Breast epithelium (tissue), 3 donors: ENCODE measurements around the gene WFIKKN2.

Experiments
- CTCF ChIP-seq, 3 donors: fragments of 450-650 bp; IDR thresholded peaks; one replicate each; pipeline ENCODE4 v1.5.1; 2016 to 2017; ENCODE audit warnings: antibody characterized with exemption in 3 of 3, mild to moderate bottlenecking in 3 of 3, moderate library complexity in 3 of 3
- POLR2A ChIP-seq: fragments of 450-650 bp; IDR thresholded peaks from one replicate; pipeline ENCODE4 v1.6.1; 2016; ENCODE audit warnings: antibody characterized with exemption, mild to moderate bottlenecking, moderate library complexity
- POLR2AphosphoS5 ChIP-seq, 3 donors: sonication (generic); formaldehyde crosslinking; IDR thresholded peaks; one replicate each; pipeline ENCODE4 v1.6.1; 2017; ENCODE audit warnings: antibody characterized with exemption in 3 of 3

GRCh38 chr17:50807675-50808074 lies 27.7 kb upstream of the WFIKKN2 start:
- TF ChIP-seq CTCF (IDR thresholded peaks at IDR 0.05) (no peak), POLR2A (no peak), POLR2AphosphoS5 (IDR thresholded peaks at IDR 0.05) (no peak)
